ENCODE measurements around the gene QPCTL. TPM values are rescaled to one million over a fixed set of nuclear protein-coding genes. Genes with fewer than 3 reads are reported as not detected.
"Not testable (repeated sequence)": the region's sequence is repeated elsewhere in the genome, so short reads cannot be mapped to it uniquely, and the experiment has no call there.

QPCTL gene
- polyA plus RNA-seq, 2 donors: 3.9 to 6.8 TPM

DNA sequence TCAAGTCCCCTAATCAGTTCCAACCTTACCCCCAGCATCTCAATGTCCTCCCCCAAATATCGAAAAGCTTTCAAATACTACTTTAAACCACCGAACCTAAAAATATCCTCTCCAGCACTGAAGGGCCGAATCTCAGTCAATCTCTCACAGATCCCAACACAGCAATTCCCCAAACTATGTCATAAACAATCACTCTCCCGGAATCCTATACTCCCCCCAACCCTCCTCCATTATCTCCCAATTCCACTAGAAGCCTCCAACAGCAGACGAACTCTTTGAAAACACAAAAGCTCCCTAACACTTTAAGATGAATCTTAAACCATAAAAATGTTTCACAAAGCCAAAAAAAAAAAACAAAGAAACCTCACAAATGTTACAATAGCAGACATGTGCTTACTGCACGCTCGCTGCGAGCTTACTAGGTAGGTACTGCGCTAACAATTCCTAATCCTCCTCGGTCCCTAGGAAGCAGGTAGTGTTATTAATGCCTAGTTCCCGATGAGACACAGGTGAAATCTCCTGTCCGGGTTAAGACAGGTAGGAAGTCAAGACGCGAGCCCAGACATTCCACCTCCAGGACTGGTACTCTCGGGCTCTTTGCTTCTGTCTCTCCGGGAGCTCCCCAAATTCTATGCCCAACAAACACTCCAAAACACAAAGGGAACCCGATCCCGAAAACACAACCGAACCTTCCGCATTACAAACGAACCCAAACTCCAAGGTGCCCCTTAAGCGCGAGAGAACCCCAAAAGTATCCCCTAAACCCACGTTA is 24.1 kb downstream of the QPCTL start:
- Histone ChIP-seq H3K4me3 (ENCODE audit: low read depth in 1 of 2, low read length in 2 of 2) (peak overlapping the region; percentile 54 to 67), H3K9me3 (ENCODE audit: control insufficient read depth in 2 of 2, insufficient read depth in 1 of 2, low read depth in 1 of 2, low read length in 1 of 2) (no peaks in the 10 kb centered on the region), H3K27ac (ENCODE audit: low read depth in 2 of 2, low read length in 1 of 2) (peak overlapping the region; percentile 92 to 96), H3K4me1 (ENCODE audit: control insufficient read depth in 2 of 2, insufficient read depth in 2 of 2, low read length in 1 of 2) (peaks cover 0 to 9% of the 10 kb centered on the region in 2 donors), H3K27me3 (ENCODE audit: control insufficient read depth in 1 of 2, insufficient read depth in 2 of 2, low read length in 2 of 2) (no peaks in the 10 kb centered on the region), H3K36me3 (ENCODE audit: control insufficient read depth in 2 of 2, insufficient read depth in 2 of 2, low read length in 1 of 2) (peaks cover 5 to 27% of the 10 kb centered on the region in 2 donors)
- 2% methylated on average over 24 of the region's 24 CpGs for WGBS, 2 donors

DNA sequence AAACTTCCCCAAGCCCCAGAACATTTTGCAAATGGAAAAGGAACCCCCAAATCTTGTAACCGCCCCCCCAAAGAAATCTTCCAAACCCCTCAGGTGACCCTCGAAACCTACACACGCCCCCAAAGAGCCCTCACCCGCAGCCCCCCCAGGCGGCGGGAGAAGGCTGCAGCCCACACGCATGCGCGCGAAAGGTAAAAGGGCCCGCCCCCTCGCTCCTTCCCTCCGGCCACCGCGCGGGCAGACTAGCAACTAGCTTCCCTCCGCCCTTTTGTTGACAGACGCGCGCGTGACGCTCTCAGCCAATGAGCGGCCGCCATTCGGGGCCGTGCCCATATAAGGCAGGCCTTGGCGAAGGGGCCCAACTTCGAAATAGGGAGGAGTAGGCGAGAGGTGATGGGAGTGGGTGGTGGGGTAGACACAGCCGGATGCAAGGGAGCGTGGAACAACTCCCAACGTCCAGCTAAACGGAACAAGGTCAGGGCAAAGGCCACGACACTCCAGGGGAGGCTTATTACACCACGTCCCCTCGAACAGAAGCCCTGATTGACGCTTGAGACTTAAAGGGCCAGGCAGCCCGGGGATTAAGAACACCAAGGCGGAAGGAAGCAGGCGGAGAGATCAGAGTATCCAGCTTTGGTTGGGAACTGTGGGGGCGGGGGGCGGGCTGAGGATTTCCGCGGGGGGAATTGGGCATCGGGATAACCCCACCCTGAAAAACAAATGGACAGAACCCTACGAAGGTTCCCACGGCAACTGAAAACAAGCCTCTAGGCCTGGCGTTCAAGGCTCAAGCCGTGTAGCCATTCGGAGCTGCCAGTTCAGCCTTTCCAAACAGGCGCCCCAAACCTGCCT is 24.9 kb downstream of the QPCTL start:
- 0 to 1% methylated on average over 50 to 51 of the region's 51 CpGs for WGBS, 2 donors
- H3K4me3 ChIP-seq (ENCODE audit: low read depth in 1 of 2, low read length in 2 of 2): peak overlapping the region; percentile 54 to 67
- H3K27ac ChIP-seq (ENCODE audit: low read depth in 2 of 2, low read length in 1 of 2): peak overlapping the region; percentile 94 to 96
- peaks cover 2 to 19% of the 10 kb centered on the region in 2 donors for H3K36me3 ChIP-seq (ENCODE audit: control insufficient read depth in 2 of 2, insufficient read depth in 2 of 2, low read length in 1 of 2)
- no peaks in the 10 kb centered on the region for H3K9me3 ChIP-seq (ENCODE audit: control insufficient read depth in 2 of 2, insufficient read depth in 1 of 2, low read depth in 1 of 2, low read length in 1 of 2)
- no peaks in the 10 kb centered on the region for H3K27me3 ChIP-seq (ENCODE audit: control insufficient read depth in 1 of 2, insufficient read depth in 2 of 2, low read length in 2 of 2)
- peaks cover 0 to 9% of the 10 kb centered on the region in 2 donors for H3K4me1 ChIP-seq (ENCODE audit: control insufficient read depth in 2 of 2, insufficient read depth in 2 of 2, low read length in 1 of 2)

GRCh38 chr19:45717983-45718650 is 25.7 kb downstream of the QPCTL start:
- Histone ChIP-seq H3K27me3 (ENCODE audit: control insufficient read depth in 1 of 2, insufficient read depth in 2 of 2, low read length in 2 of 2) (no peaks in the 10 kb centered on the region), H3K9me3 (ENCODE audit: control insufficient read depth in 2 of 2, insufficient read depth in 1 of 2, low read depth in 1 of 2, low read length in 1 of 2) (no peaks in the 10 kb centered on the region), H3K4me3 (ENCODE audit: low read depth in 1 of 2, low read length in 2 of 2) (peak overlapping the region; percentile 54 to 67), H3K4me1 (ENCODE audit: control insufficient read depth in 2 of 2, insufficient read depth in 2 of 2, low read length in 1 of 2) (peaks cover 0 to 9% of the 10 kb centered on the region in 2 donors), H3K27ac (ENCODE audit: low read depth in 2 of 2, low read length in 1 of 2) (peak overlapping the region; percentile 94 to 96), H3K36me3 (ENCODE audit: control insufficient read depth in 2 of 2, insufficient read depth in 2 of 2, low read length in 1 of 2) (peaks cover 0 to 13% of the 10 kb centered on the region in 2 donors)
- WGBS, 2 donors: 45 to 54% methylated on average over 12 of the region's 12 CpGs

GRCh38 chr19:45720065-45720464 is 27.6 kb downstream of the QPCTL start:
- H3K36me3 ChIP-seq (ENCODE audit: control insufficient read depth in 2 of 2, insufficient read depth in 2 of 2, low read length in 1 of 2): peaks cover 0 to 10% of the 10 kb centered on the region in 2 donors
- not testable (repeated sequence) for H3K4me3 ChIP-seq (ENCODE audit: low read depth in 1 of 2, low read length in 2 of 2); H3K9me3 ChIP-seq (ENCODE audit: control insufficient read depth in 2 of 2, insufficient read depth in 1 of 2, low read depth in 1 of 2, low read length in 1 of 2); H3K4me1 ChIP-seq (ENCODE audit: control insufficient read depth in 2 of 2, insufficient read depth in 2 of 2, low read length in 1 of 2); H3K27me3 ChIP-seq (ENCODE audit: control insufficient read depth in 1 of 2, insufficient read depth in 2 of 2, low read length in 2 of 2); H3K27ac ChIP-seq (ENCODE audit: low read depth in 2 of 2, low read length in 1 of 2)
- 97 to 98% methylated on average over 11 of the region's 11 CpGs for WGBS, 2 donors

DNA sequence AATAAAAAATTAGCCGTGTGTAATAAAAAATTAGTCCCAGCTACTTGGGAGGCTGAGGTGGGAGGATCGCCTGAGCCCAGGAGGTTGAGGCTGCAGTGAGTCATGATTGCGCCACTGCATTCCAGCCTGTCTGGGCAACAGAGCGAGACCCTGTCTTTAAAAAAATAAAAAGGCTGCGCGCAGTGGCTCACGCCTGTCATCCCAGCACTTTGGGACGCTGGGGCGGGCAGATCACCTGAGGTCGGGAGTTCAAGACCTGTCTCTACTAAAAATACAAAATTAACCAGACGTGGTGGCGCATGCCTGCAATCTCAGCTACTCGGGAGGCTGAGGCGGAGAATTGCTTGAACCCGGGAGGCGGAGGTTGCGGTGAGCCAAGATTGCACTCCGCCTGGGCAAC is 36.2 kb downstream of the QPCTL start:
- H3K4me1 ChIP-seq (ENCODE audit: control insufficient read depth in 2 of 2, insufficient read depth in 2 of 2, low read length in 1 of 2); H3K9me3 ChIP-seq (ENCODE audit: control insufficient read depth in 2 of 2, insufficient read depth in 1 of 2, low read depth in 1 of 2, low read length in 1 of 2); H3K36me3 ChIP-seq (ENCODE audit: control insufficient read depth in 2 of 2, insufficient read depth in 2 of 2, low read length in 1 of 2); H3K4me3 ChIP-seq (ENCODE audit: low read depth in 1 of 2, low read length in 2 of 2); H3K27me3 ChIP-seq (ENCODE audit: control insufficient read depth in 1 of 2, insufficient read depth in 2 of 2, low read length in 2 of 2); H3K27ac ChIP-seq (ENCODE audit: low read depth in 2 of 2, low read length in 1 of 2): not testable (repeated sequence)
- WGBS, 2 donors: 90 to 93% methylated on average over 18 of the region's 18 CpGs

- peak overlapping the region; percentile 77 to 95 for H3K27ac ChIP-seq (ENCODE audit: low read depth in 2 of 2, low read length in 1 of 2)
- no peaks in the 10 kb centered on the region for H3K9me3 ChIP-seq (ENCODE audit: control insufficient read depth in 2 of 2, insufficient read depth in 1 of 2, low read depth in 1 of 2, low read length in 1 of 2)
- no peaks in the 10 kb centered on the region for H3K27me3 ChIP-seq (ENCODE audit: control insufficient read depth in 1 of 2, insufficient read depth in 2 of 2, low read length in 2 of 2)
- peak overlapping the region; percentile 58 to 94 for H3K4me3 ChIP-seq (ENCODE audit: low read depth in 1 of 2, low read length in 2 of 2)
- no peaks in the 10 kb centered on the region for H3K36me3 ChIP-seq (ENCODE audit: control insufficient read depth in 2 of 2, insufficient read depth in 2 of 2, low read length in 1 of 2)
- peaks cover 0 to 3% of the 10 kb centered on the region in 2 donors for H3K4me1 ChIP-seq (ENCODE audit: control insufficient read depth in 2 of 2, insufficient read depth in 2 of 2, low read length in 1 of 2)
- 6 to 8% methylated on average over 10 of the region's 10 CpGs for WGBS, 2 donors
Observed at GRCh38 chr19:45729800-45730290, 37.4 kb downstream of the QPCTL start.

GRCh38 chr19:45730368-45731288 is 38.2 kb downstream of the QPCTL start, which contains the start of gene FBXO46:
Gene FBXO46 (minus strand): TSS chr19:45730896. CDS start chr19:45713495, 17,401 bp downstream.
- Histone ChIP-seq H3K4me1 (ENCODE audit: control insufficient read depth in 2 of 2, insufficient read depth in 2 of 2, low read length in 1 of 2) (peaks cover 0 to 3% of the 10 kb centered on the region in 2 donors), H3K4me3 (ENCODE audit: low read depth in 1 of 2, low read length in 2 of 2) (peak within 1 kb of the TSS; percentile 58 to 94), H3K36me3 (ENCODE audit: control insufficient read depth in 2 of 2, insufficient read depth in 2 of 2, low read length in 1 of 2) (no peaks in the 10 kb centered on the region), H3K27me3 (ENCODE audit: control insufficient read depth in 1 of 2, insufficient read depth in 2 of 2, low read length in 2 of 2) (no peaks in the 10 kb centered on the region), H3K9me3 (ENCODE audit: control insufficient read depth in 2 of 2, insufficient read depth in 1 of 2, low read depth in 1 of 2, low read length in 1 of 2) (no peaks in the 10 kb centered on the region), H3K27ac (ENCODE audit: low read depth in 2 of 2, low read length in 1 of 2) (peak within 1 kb of the TSS; percentile 77 to 95)
- WGBS, 2 donors: 1 to 2% methylated on average over 48 of the region's 48 CpGs

GRCh38 chr19:45733160-45733810 is 40.8 kb downstream of the QPCTL start, which contains the start of gene MEIOSIN:
Gene MEIOSIN (plus strand): TSS chr19:45733439. CDS start chr19:45735377, 1,938 bp downstream.
- H3K27ac ChIP-seq (ENCODE audit: low read depth in 2 of 2, low read length in 1 of 2): no peak within 1 kb of the TSS
- no peaks in the 10 kb centered on the region for H3K9me3 ChIP-seq (ENCODE audit: control insufficient read depth in 2 of 2, insufficient read depth in 1 of 2, low read depth in 1 of 2, low read length in 1 of 2)
- no peak within 1 kb of the TSS for H3K4me3 ChIP-seq (ENCODE audit: low read depth in 1 of 2, low read length in 2 of 2)
- H3K27me3 ChIP-seq (ENCODE audit: control insufficient read depth in 1 of 2, insufficient read depth in 2 of 2, low read length in 2 of 2): no peaks in the 10 kb centered on the region
- H3K4me1 ChIP-seq (ENCODE audit: control insufficient read depth in 2 of 2, insufficient read depth in 2 of 2, low read length in 1 of 2): no peaks in the 10 kb centered on the region
- H3K36me3 ChIP-seq (ENCODE audit: control insufficient read depth in 2 of 2, insufficient read depth in 2 of 2, low read length in 1 of 2): no peaks in the 10 kb centered on the region
- WGBS, 2 donors: 91 to 92% methylated on average over 59 of the region's 59 CpGs
